Esophagus squamous epithelium (tissue), 5 donors: ENCODE measurements around the gene FAM81B. TPM values are rescaled to one million over a fixed set of nuclear protein-coding genes. Genes with fewer than 3 reads are reported as not detected.
"Not testable (repeated sequence)": the region's sequence is repeated elsewhere in the genome, so short reads cannot be mapped to it uniquely, and the experiment has no call there.

Source experiments
- DNase-seq: peaks from one replicate; lab custom pipeline; 2025; lab: John Stamatoyannopoulos, UW
- H3K27ac ChIP-seq, 4 donors: fragments of 200-600 bp; sonication (generic); one replicate each; pipeline ENCODE4 v1.5.1; 2016 to 2019; ENCODE audit warnings: mild to moderate bottlenecking in 1 of 4
- H3K27me3 ChIP-seq, 4 donors: fragments of 200-600 bp; sonication (generic); 1 replicate in 3 of 4; 2 replicates in 1 of 4; pipeline versions ENCODE4 v1.5.1 to v1.6.0; 2017 to 2021; ENCODE audit warnings: antibody characterized with exemption in 1 of 4
- H3K36me3 ChIP-seq, 3 donors: fragments of 200-600 bp; sonication (generic); one replicate each; pipeline ENCODE4 v1.5.1; 2016 to 2019
- H3K4me1 ChIP-seq, 3 donors: fragments of 200-600 bp; sonication (generic); one replicate each; pipeline ENCODE4 v1.5.1; 2017 to 2019
- H3K4me3 ChIP-seq, 4 donors: fragments of 200-600 bp; sonication (generic); 1 replicate in 3 of 4; 2 replicates in 1 of 4; pipeline ENCODE4 v1.5.1; 2016 to 2019; ENCODE audit warnings: mild to moderate bottlenecking in 2 of 4, moderate library complexity in 1 of 4
- H3K9me3 ChIP-seq, 3 donors: fragments of 200-600 bp; sonication (generic); one replicate each; pipeline ENCODE4 v1.5.1; 2016 to 2019
- CTCF ChIP-seq, 6 experiments: fragments of 450-650 bp in 4 of 6; fragments of 200-600 bp in 2 of 6; sonication (generic) in 2 of 6; IDR thresholded peaks; one replicate each; pipeline ENCODE4 v1.5.1; 2016 to 2019; ENCODE audit warnings: antibody characterized with exemption in 6 of 6, mild to moderate bottlenecking in 4 of 6, moderate library complexity in 4 of 6
- POLR2A ChIP-seq, 4 donors: fragments of 450-650 bp; IDR thresholded peaks; one replicate each; pipeline ENCODE4 v1.6.1; 2017; ENCODE audit warnings: antibody characterized with exemption in 4 of 4, mild to moderate bottlenecking in 4 of 4, moderate library complexity in 3 of 4
- WGBS, 2 donors: methylation state at CpG; one replicate each; pipeline ENCODE4 v1.1.5; 2018; 5-methylcytosine and 5-hydroxymethylcytosine counted together
- intact Hi-C: fragments of 100-400 bp; cut with DNase I; formaldehyde crosslinking; loops from one replicate; pipeline ENCODE4 v1.15.0; 2022
- total RNA-seq, 4 donors: library from RNA; depleted of rRNA; stranded (reverse); fragments of >200 nt; gene quantifications; one replicate each; pipeline ENCODE4 v1.1.0, GENCODE V29; 2016
- donor health status: DM: yes; HTN: yes; CAD: no.

FAM81B gene
- total RNA-seq, 4 donors from 2014 or later: not detected

DNA sequence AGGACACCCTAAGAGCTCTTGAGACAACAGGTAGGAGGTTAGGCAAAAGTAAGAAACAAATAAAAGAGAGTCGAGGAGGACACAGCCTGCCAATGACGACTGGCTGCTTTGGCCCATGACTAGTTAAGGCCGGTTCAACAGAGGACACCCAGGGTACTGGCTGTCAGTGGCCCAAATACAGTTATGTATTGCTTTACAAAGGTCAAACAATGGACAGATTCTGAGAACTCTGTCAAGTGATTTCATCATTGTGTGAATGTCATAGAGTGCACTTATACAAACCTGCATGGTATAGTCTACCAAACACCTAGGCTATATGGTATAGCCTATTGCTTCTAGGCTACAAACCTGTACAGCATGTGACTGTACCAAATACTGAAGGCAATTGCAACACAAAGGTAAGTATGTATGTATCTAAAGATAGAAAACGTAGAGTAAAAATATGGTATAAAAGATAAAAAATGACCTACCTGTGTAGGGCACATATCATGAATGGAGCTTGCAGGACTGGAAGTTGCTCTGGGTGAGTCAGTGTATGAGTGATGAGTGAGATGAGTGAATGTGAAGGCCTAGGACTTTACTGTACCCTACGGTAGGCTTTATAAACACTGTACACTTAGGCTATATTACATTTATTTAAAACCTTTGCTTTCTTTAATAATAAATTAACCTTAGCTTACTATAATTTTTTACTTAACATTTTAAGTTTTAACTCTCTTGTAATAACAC, 6.5 kb upstream of the FAM81B start:
- DNase-seq: no peak
- intact Hi-C loops: no loop called here
- Histone ChIP-seq H3K4me1 (no peaks in the 10 kb centered on the region), H3K9me3 (no peaks in the 10 kb centered on the region), H3K27ac (no peak overlapping the region), H3K36me3 (no peaks in the 10 kb centered on the region), H3K27me3 (no peaks in the 10 kb centered on the region), H3K4me3 (no peak overlapping the region)
- TF ChIP-seq POLR2A (IDR thresholded peaks at IDR 0.05): no peak
- TF ChIP-seq CTCF (IDR thresholded peaks at IDR 0.05): no peak
- WGBS, 2 donors: 68 to 78% methylated on average over 5 of the region's 5 CpGs

DNA sequence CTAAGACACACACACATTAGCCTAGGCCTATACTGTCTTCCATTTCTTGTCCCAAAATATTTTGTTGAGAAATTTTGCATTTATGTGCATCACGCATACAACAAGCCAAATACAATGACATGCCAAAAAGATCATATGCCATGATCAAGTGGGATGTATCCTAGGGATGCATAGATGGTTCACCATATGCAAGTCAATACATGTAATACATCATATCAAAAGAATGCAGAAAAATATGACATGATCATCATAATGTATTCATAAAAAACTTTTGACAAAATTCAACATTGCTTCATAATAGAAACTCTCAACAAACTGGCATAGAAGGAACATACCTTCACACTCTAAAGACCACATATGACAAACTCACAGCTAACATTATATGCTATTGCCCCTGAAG, 5.8 kb upstream of the FAM81B start:
- no peak for DNase-seq
- Histone ChIP-seq H3K9me3 (no peaks in the 10 kb centered on the region), H3K4me3 (no peak overlapping the region), H3K4me1 (no peaks in the 10 kb centered on the region), H3K36me3 (no peaks in the 10 kb centered on the region), H3K27me3 (no peaks in the 10 kb centered on the region), H3K27ac (no peak overlapping the region)
- TF ChIP-seq POLR2A (IDR thresholded peaks at IDR 0.05) (no peak), CTCF (IDR thresholded peaks at IDR 0.05) (no peak)
- WGBS, 2 donors: 81 to 87% methylated on average over 1 of the region's 1 CpG
- intact Hi-C loops: no loop called here

DNA sequence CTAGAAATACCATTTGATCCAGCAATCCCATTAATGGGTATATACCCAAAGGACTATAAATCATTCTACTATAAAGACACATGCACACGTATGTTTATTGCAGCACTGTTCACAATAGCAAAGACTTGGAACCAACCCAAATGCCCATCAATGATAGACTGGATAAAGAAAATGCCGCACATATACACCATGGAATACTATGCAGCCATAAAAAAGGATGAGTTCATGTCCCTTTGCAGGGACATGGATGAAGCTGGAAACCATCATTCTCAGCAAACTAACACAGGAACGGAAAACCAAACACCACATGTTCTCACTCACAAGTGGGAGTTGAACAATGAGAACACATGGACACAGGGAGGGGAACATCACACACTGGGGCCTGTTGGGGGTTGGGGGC, 799 bp downstream of the FAM81B start:
- 73 to 96% methylated on average over 3 of the region's 3 CpGs for WGBS, 2 donors
- H3K4me1 ChIP-seq, intact Hi-C loops, H3K27ac ChIP-seq, H3K4me3 ChIP-seq, H3K27me3 ChIP-seq, H3K9me3 ChIP-seq, H3K36me3 ChIP-seq, DNase-seq: not testable (repeated sequence)

GRCh38 chr5:95392593-95393182, 1.5 kb downstream of the FAM81B start:
- no peak overlapping the region for H3K27ac ChIP-seq

GRCh38 chr5:95393279-95393678, 2.1 kb downstream of the FAM81B start:
- no peak overlapping the region for H3K4me3 ChIP-seq
- intact Hi-C loops: no loop called here
- H3K27me3 ChIP-seq: no peaks in the 10 kb centered on the region
- no peak overlapping the region for H3K27ac ChIP-seq
- no peaks in the 10 kb centered on the region for H3K4me1 ChIP-seq
- H3K9me3 ChIP-seq: no peaks in the 10 kb centered on the region
- TF ChIP-seq POLR2A (IDR thresholded peaks at IDR 0.05) (no peak), CTCF (IDR thresholded peaks at IDR 0.05) (no peak)
- WGBS, 2 donors: 73 to 77% methylated on average over 1 of the region's 1 CpG
- H3K36me3 ChIP-seq: no peaks in the 10 kb centered on the region
- DNase-seq: no peak

More at GRCh38 chr5:95392593-95393182, 1.5 kb downstream of the FAM81B start:
- no peaks in the 10 kb centered on the region for H3K4me1 ChIP-seq
- no peak overlapping the region for H3K4me3 ChIP-seq
- no peaks in the 10 kb centered on the region for H3K27me3 ChIP-seq
- no peaks in the 10 kb centered on the region for H3K36me3 ChIP-seq
- no peaks in the 10 kb centered on the region for H3K9me3 ChIP-seq
- intact Hi-C loops: no loop called here
- no peak for DNase-seq
- WGBS, 2 donors: 0% methylated on average over 1 of the region's 1 CpG
- TF ChIP-seq CTCF (IDR thresholded peaks at IDR 0.05) (no peak), POLR2A (IDR thresholded peaks at IDR 0.05) (no peak)
